Measurements from ENCODE around the gene SLC30A3. TPM values are rescaled to one million over a fixed set of nuclear protein-coding genes. Genes with fewer than 3 reads are reported as not detected.

Gene SLC30A3
- total RNA-seq, 1 donor from 2014 or later: 0.58 TPM

DNA sequence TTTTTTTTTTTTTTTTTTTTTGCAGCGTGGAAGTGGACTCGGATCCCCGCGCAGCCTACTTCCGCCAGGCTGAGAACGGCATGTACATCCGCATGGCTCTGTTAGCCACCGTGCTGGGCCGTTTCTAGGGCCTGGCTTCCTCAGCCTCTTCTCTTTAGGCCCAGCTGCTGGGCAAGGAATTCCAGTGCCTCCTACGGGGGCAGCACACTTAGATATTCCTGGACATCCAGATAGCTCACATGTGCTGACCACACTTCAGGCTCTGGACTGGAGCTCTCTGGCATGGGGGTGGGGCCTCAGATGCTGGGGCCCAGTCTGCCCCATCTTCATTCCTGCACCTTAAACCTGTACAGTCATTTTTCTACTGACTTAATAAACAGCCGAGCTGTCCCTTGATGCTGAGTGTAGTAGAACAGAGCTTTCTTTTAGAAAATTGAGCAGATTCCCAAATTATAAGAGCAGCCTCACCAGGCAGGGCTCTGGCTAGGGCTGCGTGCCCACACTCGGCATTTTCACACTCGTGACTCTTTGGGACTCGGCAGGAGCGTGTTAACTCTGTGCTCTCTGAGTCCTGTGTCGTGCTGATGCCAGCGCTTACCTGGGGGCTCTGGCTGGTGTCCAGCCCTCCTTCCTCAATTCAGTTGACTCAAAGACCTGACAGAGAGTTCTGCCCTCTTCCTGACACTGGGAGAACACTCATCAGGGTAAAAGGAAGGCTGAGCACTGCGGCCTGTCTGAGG lies 19.3 kb downstream of the SLC30A3 start:
- Histone ChIP-seq H3K27ac (no peak overlapping the region), H3K4me1 (no peaks in the 10 kb centered on the region), H3K4me3 (no peak overlapping the region), H3K27me3 (no peaks in the 10 kb centered on the region), H3K9me3 (no peaks in the 10 kb centered on the region), H3K36me3 (peaks cover 61% of the 10 kb centered on the region)
- no peak for ATAC-seq
- DNase-seq: no peak
- intact Hi-C loops (cut with DNase I): no loop called here
- TF ChIP-seq CTCF (IDR thresholded peaks at IDR 0.05): no peak

DNA sequence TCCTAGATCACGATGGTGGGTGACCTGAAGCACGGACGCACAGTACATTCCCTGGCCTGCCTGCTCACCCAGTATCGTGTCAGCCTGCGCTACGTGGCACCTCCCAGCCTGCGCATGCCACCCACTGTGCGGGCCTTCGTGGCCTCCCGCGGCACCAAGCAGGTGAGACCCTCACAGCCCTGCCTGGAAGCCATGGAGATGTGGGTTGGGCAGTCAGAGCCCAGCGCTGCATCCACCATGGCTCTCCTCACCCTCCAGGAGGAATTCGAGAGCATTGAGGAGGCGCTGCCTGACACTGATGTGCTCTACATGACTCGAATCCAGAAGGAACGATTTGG lies 20.3 kb downstream of the SLC30A3 start:
- no peak for DNase-seq
- H3K27me3 ChIP-seq: no peaks in the 10 kb centered on the region
- no peak overlapping the region for H3K4me3 ChIP-seq
- no peak overlapping the region for H3K27ac ChIP-seq
- intact Hi-C loops (cut with DNase I): no loop called here
- H3K4me1 ChIP-seq: no peaks in the 10 kb centered on the region
- ATAC-seq: no peak
- TF ChIP-seq CTCF (IDR thresholded peaks at IDR 0.05): no peak
- peaks cover 70% of the 10 kb centered on the region for H3K36me3 ChIP-seq
- no peaks in the 10 kb centered on the region for H3K9me3 ChIP-seq

DNA sequence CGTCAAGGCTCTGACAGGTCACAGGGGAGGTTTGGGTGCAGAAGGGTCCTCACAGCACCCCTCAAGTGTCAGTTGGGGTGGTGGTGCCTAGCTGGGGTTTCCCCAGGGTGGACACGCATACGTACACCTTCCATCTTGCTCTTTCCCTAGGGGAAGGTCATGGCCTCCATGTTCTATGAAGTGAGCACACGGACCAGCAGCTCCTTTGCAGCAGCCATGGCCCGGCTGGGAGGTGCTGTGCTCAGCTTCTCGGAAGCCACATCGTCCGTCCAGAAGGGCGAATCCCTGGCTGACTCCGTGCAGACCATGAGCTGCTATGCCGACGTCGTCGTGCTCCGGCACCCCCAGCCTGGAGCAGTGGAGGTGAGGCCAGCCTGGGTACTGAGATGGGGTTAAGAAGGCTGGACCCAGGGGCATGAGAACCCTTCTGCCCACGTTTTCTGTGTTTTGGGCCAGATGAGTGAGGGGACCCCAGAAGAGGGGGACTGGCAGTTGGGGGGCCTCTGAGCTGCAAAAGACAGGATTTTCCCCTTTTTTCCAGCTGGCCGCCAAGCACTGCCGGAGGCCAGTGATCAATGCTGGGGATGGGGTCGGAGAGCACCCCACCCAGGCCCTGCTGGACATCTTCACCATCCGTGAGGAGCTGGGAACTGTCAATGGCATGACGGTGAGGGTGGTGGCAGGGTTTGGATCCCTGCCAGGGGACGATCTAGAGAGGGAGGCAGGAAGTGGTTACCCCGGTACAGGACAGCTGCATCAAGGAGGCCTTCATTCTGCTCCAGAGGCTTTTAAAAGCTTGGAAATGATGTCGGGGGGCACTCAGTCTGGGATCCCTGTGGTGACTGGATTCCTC lies 20.9 kb downstream of the SLC30A3 start:
- no peak for TF ChIP-seq CTCF (IDR thresholded peaks at IDR 0.05)
- no peak overlapping the region for H3K27ac ChIP-seq
- H3K9me3 ChIP-seq: no peaks in the 10 kb centered on the region
- DNase-seq (no peak), ATAC-seq (no peak)
- H3K36me3 ChIP-seq: peaks cover 76% of the 10 kb centered on the region
- no peaks in the 10 kb centered on the region for H3K4me1 ChIP-seq
- intact Hi-C loops (cut with DNase I): no loop called here
- no peaks in the 10 kb centered on the region for H3K27me3 ChIP-seq
- H3K4me3 ChIP-seq: no peak overlapping the region

- H3K27me3 ChIP-seq: no peaks in the 10 kb centered on the region
- no peak overlapping the region for H3K27ac ChIP-seq
- TF ChIP-seq CTCF (IDR thresholded peaks at IDR 0.05): no peak
- no peak overlapping the region for H3K4me3 ChIP-seq
- peaks cover 92% of the 10 kb centered on the region for H3K36me3 ChIP-seq
- no peaks in the 10 kb centered on the region for H3K4me1 ChIP-seq
- no peak for ATAC-seq
- intact Hi-C loops (cut with DNase I): no loop called here
- H3K9me3 ChIP-seq: no peaks in the 10 kb centered on the region
- no peak for DNase-seq
These were observed 22.4 kb downstream of the SLC30A3 start for GRCh38 chr2:27240406-27240805.

DNA sequence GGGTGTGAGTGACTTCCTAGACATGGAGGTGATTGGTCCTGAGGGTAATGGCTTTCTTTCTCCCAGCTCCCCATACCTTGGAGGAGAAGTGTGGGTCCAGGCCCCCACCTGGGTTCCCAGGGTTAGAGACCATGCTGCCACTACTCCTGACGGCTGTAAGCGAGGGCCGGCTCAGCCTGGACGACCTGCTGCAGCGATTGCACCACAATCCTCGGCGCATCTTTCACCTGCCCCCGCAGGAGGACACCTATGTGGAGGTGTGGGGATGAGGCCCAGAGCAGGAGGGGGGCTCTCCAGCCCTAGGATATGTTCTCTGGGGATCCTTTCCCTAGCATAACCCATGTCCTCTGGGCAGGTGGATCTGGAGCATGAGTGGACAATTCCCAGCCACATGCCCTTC lies 23.9 kb downstream of the SLC30A3 start:
- Histone ChIP-seq H3K4me3 (no peak overlapping the region), H3K9me3 (no peaks in the 10 kb centered on the region), H3K27me3 (no peaks in the 10 kb centered on the region), H3K27ac (no peak overlapping the region), H3K36me3 (peaks cover 100% of the 10 kb centered on the region), H3K4me1 (no peaks in the 10 kb centered on the region)
- DNase-seq: no peak
- intact Hi-C loops (cut with DNase I): no loop called here
- no peak for TF ChIP-seq CTCF (IDR thresholded peaks at IDR 0.05)
- no peak for ATAC-seq
